Activated naive CD4-positive, alpha-beta T cell treated with anti-CD3 and anti-CD28 coated beads for 36 hours (primary cell): Measurements from ENCODE around the gene SUGP2. TPM values are rescaled to one million over a fixed set of nuclear protein-coding genes. Genes with fewer than 3 reads are reported as not detected.
"Not testable (repeated sequence)": the region's sequence is repeated elsewhere in the genome, so short reads cannot be mapped to it uniquely, and the experiment has no call there.

Experiments
- CTCF ChIA-PET: fragments of 350-600 bp; sonication (Branson Sonifier 250); formaldehyde crosslinking; loops from one replicate; lab custom pipeline; 2021; ENCODE audit warnings: antibody characterized with exemption; lab: Charles Lee
- DNase-seq: peaks from one replicate; pipeline ENCODE4 v3.0.0-alpha.2; 2020
- H3K27ac Mint-ChIP-seq: one replicate; pipeline ENCODE4 v1.8.0; 2021; ENCODE audit warnings: mild to moderate bottlenecking, mixed read lengths
- H3K27me3 Mint-ChIP-seq: one replicate; pipeline ENCODE4 v1.8.0; 2021; ENCODE audit warnings: low read depth, mixed read lengths
- H3K36me3 Mint-ChIP-seq: one replicate; pipeline ENCODE4 v1.8.0; 2021; ENCODE audit warnings: low read depth, mixed read lengths
- H3K4me1 Mint-ChIP-seq: one replicate; pipeline ENCODE4 v1.8.0; 2021; ENCODE audit warnings: low read depth, mixed read lengths
- H3K4me3 Mint-ChIP-seq: one replicate; pipeline ENCODE4 v1.8.0; 2021; ENCODE audit warnings: mild to moderate bottlenecking, moderate library complexity, mixed read lengths
- H3K9me3 Mint-ChIP-seq: one replicate; pipeline ENCODE4 v1.8.0; 2021; ENCODE audit warnings: mixed read lengths
- intact Hi-C: fragments of 100-400 bp; cut with micrococcal nuclease; formaldehyde crosslinking; loops from one replicate; pipeline ENCODE4 v1.15.1; 2023
- total RNA-seq, 2 experiments: library from RNA; stranded (reverse); gene quantifications; one replicate each; pipeline ENCODE4 v1.2.3, GENCODE V29; 2021

The SUGP2 gene
- total RNA-seq, 2 experiments from 2014 or later = 149 to 154 TPM

DNA sequence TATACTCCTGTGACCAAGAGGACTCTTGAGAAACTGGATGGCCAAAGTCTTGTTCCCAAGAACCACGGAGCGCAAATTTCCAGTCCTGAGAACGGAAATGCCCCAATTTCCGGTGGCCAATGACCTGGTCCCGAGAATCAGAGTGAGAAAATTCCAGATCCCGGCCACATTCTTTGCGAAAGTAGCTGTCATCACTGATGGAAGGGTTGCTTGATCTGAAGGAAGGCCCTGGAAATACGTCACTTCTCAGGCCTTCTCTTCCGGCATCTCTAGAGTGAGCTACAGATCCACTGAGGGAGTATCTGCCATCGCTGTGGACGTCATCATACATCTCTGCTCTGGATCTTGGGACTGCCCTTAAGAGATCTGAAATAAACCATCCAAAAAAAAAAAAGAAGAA is 7.5 kb downstream of the SUGP2 start:
- H3K36me3 Mint-ChIP-seq = peaks cover 51% of the 10 kb centered on the region
- intact Hi-C loops = no loop called here
- DNase-seq = no peak
- no peak overlapping the region for H3K27ac Mint-ChIP-seq
- CTCF ChIA-PET = no interaction called here
- H3K4me1 Mint-ChIP-seq = peaks cover 35% of the 10 kb centered on the region
- H3K4me3 Mint-ChIP-seq = no peak overlapping the region
- no peaks in the 10 kb centered on the region for H3K27me3 Mint-ChIP-seq
- H3K9me3 Mint-ChIP-seq = no peaks in the 10 kb centered on the region

DNA sequence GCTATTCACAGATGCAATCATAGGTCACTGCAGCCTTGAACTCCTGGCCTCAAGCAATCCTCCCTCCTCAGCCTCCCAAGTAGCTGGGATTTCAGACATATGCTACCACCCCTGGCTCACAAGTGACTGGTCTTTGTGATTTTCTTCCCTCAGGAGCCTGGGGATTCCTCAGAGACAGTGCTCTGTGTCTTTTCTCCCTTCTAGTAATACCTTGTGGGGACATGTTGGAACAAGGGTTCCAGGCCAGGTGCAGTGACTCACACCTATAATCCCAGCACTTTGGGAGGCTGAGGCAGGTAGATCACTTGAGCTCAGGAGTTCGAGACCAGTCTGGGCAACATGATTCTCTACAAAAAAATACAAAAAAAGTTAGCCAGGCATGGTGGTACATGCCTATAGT is 9.9 kb downstream of the SUGP2 start:
- CTCF ChIA-PET = not testable (repeated sequence)

DNA sequence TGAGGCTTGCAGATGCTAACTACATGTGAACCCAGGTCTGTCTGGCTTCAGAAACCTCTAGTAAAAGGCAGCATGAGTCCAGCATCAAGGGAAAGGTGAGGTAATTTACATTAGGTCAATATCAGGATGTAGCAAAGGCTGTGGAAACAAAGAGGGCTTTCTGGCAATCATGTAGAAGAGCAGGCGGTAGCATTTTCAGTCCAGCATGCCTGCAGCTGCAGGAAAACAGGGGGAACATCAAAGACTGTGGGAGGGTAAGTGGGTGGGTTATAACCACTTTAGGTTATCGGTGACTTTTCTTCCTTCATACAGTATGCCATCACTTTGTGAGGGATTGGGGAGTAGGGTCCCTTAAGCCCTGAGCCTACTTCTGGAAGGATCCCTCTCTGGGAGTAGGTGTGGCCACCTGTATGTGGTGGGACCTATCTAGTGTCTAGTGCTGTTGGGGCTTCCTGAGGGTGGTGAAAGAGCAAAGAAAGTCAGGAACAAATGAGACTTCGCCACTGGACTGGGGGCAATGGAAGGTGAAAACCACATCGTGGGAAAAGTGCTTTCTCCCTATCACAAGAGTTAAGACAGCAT is 10.8 kb downstream of the SUGP2 start:
- H3K27me3 Mint-ChIP-seq = no peaks in the 10 kb centered on the region
- no peaks in the 10 kb centered on the region for H3K9me3 Mint-ChIP-seq
- peaks cover 28% of the 10 kb centered on the region for H3K4me1 Mint-ChIP-seq
- H3K4me3 Mint-ChIP-seq = no peak overlapping the region
- DNase-seq = no peak
- intact Hi-C loops = no loop called here
- no peak overlapping the region for H3K27ac Mint-ChIP-seq
- peaks cover 48% of the 10 kb centered on the region for H3K36me3 Mint-ChIP-seq
- CTCF ChIA-PET = no interaction called here

More for the DNA sequence above, 9.9 kb downstream of the SUGP2 start:
- H3K9me3 Mint-ChIP-seq, intact Hi-C loops, DNase-seq, H3K27me3 Mint-ChIP-seq, H3K4me3 Mint-ChIP-seq, H3K27ac Mint-ChIP-seq: not testable (repeated sequence)
- H3K4me1 Mint-ChIP-seq = peaks cover 29% of the 10 kb centered on the region
- H3K36me3 Mint-ChIP-seq = peaks cover 47% of the 10 kb centered on the region

DNA sequence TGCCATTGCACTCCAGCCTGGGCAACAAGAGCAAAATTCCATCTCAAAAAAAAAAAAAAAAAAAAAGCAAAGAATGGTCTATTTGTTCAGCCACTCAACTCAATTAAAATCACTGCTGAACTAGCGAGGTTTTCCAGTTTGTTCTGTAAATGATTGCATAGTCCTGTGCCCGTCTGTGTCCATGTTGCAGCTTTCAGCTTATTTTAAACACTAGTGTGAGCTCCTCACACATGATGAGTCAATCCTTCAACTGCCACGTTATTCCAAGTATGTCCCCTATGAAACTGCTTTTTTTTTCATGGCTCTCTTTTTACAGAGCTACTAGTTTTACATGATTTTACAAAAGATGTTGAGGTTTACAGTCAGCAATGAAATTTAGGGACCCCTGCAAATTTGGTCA is 12.2 kb downstream of the SUGP2 start:
- no peak overlapping the region for H3K4me3 Mint-ChIP-seq
- H3K9me3 Mint-ChIP-seq = no peaks in the 10 kb centered on the region
- peaks cover 25% of the 10 kb centered on the region for H3K4me1 Mint-ChIP-seq
- H3K27ac Mint-ChIP-seq = no peak overlapping the region
- DNase-seq = no peak
- CTCF ChIA-PET = interaction anchor here (0.6 to 1.0 kb wide), 3 partner anchors 12 to 129 kb away, joined by 3 read pairs; no protein-coding TSS in a partner anchor
- H3K36me3 Mint-ChIP-seq = peaks cover 48% of the 10 kb centered on the region
- no peaks in the 10 kb centered on the region for H3K27me3 Mint-ChIP-seq
- intact Hi-C loops = no loop called here

DNA sequence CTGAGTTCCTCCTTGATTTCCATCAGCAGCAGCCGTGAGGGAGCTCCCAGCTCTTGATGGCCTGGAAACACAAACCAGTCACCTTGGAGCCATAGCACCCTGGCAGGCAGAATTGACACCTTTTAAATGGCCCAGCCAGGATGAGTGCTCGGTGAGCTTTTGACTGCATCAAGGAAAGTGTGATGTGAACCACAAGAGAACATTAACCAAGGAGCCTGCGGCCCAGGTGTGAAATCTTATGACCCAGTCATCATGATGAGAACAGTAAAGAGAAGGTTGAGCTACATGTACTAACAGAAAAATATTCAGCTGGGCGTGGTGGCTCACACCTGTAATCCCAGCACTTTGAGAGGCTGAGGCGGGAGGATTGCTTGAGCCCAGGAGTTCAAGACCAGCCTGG is 22.8 kb downstream of the SUGP2 start:
- Mint-ChIP-seq H3K27ac (no peak overlapping the region), H3K4me3 (no peak overlapping the region), H3K27me3 (no peaks in the 10 kb centered on the region), H3K4me1 (no peaks in the 10 kb centered on the region), H3K9me3 (no peaks in the 10 kb centered on the region), H3K36me3 (peaks cover 33% of the 10 kb centered on the region)
- CTCF ChIA-PET = interaction anchor here (0.6 to 1.1 kb wide), 2 partner anchors 9 to 388 kb away, joined by 3 read pairs; no protein-coding TSS in a partner anchor
- intact Hi-C loops = no loop called here
- no peak for DNase-seq

DNA sequence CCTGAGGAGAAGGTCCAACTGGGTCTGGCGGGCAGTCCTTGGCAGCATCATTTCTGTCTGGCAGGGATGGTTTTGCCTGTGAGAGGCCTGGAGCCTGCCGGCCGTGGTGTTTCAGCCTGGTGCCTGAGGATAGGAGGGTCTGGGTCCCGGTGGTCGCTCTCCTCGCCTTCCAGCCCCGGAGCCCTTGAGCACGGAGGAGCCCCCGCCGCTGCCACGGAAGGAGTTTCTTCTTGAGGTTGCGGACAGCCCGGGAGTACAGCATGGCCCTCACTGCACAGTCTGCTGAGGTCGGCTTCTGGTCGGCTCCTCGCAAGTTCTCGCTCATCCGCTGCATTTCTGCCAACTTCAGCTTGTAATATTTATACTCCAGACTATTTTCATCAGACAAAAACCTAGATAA is 23.4 kb downstream of the SUGP2 start:
- Mint-ChIP-seq H3K9me3 (no peaks in the 10 kb centered on the region), H3K36me3 (peaks cover 36% of the 10 kb centered on the region), H3K4me3 (no peak overlapping the region), H3K27me3 (no peaks in the 10 kb centered on the region), H3K4me1 (no peaks in the 10 kb centered on the region), H3K27ac (no peak overlapping the region)
- no peak for DNase-seq
- intact Hi-C loops = no loop called here
- CTCF ChIA-PET = interaction anchor here (1.1 kb wide), 1 partner anchor 9 kb away, joined by 3 read pairs; no protein-coding TSS in a partner anchor

DNA sequence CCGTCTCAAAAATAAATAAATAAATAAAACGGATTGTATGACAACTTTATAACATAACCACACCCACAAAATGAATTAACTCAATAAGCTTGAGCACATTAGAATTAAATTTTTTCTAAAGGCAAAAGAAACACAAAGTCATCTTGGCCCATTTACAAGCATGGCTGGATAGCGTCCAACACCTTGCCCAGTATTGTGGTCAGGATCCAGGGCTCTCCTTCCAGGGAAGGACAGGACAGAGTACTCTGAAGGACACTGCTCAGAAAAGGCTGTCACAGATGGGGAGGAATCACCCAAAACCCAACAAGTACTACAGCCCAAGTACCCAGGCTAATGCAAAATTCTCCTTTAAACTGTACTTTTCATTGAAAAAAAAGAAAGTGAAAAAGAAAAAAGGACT is 27.1 kb downstream of the SUGP2 start:
- H3K36me3 Mint-ChIP-seq = peaks cover 53% of the 10 kb centered on the region
- no peaks in the 10 kb centered on the region for H3K4me1 Mint-ChIP-seq
- H3K4me3 Mint-ChIP-seq = no peak overlapping the region
- no peak for DNase-seq
- CTCF ChIA-PET = no interaction called here
- no peak overlapping the region for H3K27ac Mint-ChIP-seq
- intact Hi-C loops = no loop called here
- no peaks in the 10 kb centered on the region for H3K9me3 Mint-ChIP-seq
- H3K27me3 Mint-ChIP-seq = no peaks in the 10 kb centered on the region

DNA sequence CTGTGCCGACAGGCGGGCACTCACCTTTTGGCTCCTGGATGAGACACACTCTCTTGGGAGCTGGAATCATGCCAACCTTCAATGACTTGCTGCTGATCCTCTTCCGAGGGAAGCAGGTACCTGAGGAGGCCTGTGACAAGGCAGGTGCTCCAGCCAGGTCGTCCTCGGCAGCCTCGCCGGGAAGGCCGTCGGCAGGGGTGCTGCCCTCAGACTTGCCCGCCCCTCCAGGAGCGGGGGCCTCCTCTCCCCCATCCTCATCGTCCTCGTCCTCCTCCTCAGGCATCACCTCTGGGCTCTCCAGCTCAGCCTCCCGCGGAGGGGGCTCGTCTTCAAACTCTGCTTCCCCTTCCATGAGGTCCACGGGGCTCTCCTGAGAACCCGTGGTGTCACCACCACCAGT is 29.2 kb downstream of the SUGP2 start:
- no peak for DNase-seq
- intact Hi-C loops = no loop called here
- peaks cover 11% of the 10 kb centered on the region for H3K4me1 Mint-ChIP-seq
- H3K27ac Mint-ChIP-seq = no peak overlapping the region
- H3K9me3 Mint-ChIP-seq = no peaks in the 10 kb centered on the region
- no peak overlapping the region for H3K4me3 Mint-ChIP-seq
- H3K27me3 Mint-ChIP-seq = no peaks in the 10 kb centered on the region
- peaks cover 56% of the 10 kb centered on the region for H3K36me3 Mint-ChIP-seq
- CTCF ChIA-PET = interaction anchor here (0.6 kb wide), 1 partner anchor 502 kb away, joined by 3 read pairs; no protein-coding TSS in a partner anchor

DNA sequence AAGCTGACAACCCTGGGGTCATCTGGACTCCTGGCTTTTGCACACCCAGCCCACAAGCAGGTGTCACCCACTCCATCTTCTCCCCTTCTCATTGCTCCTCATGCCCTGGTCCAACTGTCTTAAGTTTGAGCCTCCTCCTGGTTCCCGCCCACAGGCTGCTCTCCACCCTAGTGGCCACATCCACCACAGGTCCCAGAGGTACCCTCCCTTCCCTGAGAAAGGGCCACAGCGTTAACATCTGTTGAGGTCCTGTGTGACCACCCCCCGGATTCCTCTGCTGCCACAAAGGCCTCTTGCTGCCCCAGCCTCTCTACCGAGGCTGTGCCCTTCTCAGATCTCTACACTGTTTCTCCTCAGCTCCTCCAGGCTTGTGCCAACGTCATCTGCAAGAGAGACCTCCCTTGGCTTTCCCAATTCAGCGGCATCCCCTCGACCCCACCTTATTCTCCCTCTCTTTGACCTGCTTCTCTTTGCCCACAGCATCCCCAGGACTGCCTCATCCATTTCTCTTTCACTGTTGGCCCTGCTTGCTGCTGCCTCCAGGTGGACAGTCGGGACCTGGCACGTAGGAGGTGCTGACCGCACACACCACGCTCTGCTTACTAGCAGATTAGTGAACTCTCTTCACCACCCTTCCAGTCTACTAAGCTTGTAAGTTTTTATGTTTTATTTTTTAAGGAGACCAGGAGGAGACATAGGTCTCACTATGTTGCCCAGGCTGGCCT is 33.3 kb downstream of the SUGP2 start:
- Mint-ChIP-seq H3K4me1 (peaks cover 11% of the 10 kb centered on the region), H3K27ac (no peak overlapping the region), H3K36me3 (peaks cover 44% of the 10 kb centered on the region), H3K9me3 (no peaks in the 10 kb centered on the region), H3K4me3 (no peak overlapping the region), H3K27me3 (no peaks in the 10 kb centered on the region)
- no peak for DNase-seq
- intact Hi-C loops = no loop called here
- CTCF ChIA-PET = interaction anchor here (0.6 to 0.7 kb wide), 2 partner anchors 86 to 254 kb away, joined by 3 read pairs; no protein-coding TSS in a partner anchor

DNA sequence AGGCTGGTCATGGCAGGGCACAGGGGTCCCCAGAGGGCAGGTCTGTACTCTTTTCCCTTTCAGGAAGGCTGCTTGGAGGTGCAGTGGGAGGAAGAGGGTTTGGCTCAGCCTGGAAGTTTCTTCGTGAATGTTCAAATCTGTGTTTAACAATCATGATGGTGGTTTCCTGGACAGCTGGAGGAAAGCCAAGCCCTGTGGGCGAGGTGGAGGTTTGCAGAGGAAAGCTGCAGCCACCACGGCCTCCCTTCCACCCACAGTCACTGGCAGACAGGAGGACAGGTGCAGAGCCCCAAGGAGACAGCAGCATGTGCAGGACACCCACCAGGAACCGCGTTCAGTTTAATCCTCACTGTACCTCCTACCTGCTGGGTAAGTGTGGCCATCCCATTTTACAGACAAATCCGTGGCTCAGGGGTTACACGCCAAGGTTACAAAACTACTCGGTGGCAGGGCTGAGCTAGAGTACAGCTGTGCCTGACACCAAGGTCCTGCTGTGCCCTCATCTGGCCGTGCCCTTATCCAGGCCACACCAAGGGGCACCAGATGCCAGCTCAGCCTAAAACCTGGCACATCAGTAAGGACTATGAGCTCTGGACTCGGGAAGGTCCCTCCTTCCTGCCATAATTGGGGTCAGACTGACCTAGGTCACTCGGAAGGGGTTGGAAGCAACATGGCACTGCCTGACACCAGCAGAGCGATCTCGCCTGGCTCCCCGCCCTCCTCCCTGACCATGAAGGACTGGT is 34.1 kb downstream of the SUGP2 start:
- DNase-seq = no peak
- Mint-ChIP-seq H3K9me3 (no peaks in the 10 kb centered on the region), H3K27ac (no peak overlapping the region), H3K4me3 (no peak overlapping the region), H3K4me1 (peaks cover 11% of the 10 kb centered on the region), H3K36me3 (peaks cover 39% of the 10 kb centered on the region), H3K27me3 (no peaks in the 10 kb centered on the region)
- CTCF ChIA-PET = interaction anchor here (0.6 to 0.7 kb wide), 2 partner anchors 29 to 254 kb away, joined by 3 read pairs; no protein-coding TSS in a partner anchor
- intact Hi-C loops = no loop called here

DNA sequence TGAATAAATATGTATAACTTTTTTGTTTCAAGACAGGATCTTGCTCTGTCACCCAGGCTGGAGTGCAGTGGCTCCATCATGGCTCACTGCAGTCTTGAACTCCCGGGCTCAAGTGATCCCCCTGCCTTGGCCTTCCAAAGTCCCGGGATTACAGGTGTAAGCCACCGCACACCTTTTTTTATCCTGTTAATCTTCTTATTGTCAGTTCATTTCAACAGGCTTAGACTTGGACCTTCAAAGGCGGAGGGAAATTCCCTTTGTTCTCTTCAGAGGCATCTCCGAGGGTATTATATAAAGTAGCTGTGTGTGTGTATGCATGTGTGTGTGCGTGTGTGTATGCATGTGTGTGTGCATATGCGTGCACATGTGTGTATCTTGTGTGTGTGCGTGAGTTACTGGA is 35.0 kb downstream of the SUGP2 start:
- no peak for DNase-seq
- CTCF ChIA-PET = interaction anchor here (0.5 to 0.7 kb wide), 2 partner anchors 28 to 141 kb away, joined by 3 to 5 read pairs; no protein-coding TSS in a partner anchor
- H3K27me3 Mint-ChIP-seq = no peaks in the 10 kb centered on the region
- H3K4me3 Mint-ChIP-seq = no peak overlapping the region
- intact Hi-C loops = no loop called here
- peaks cover 40% of the 10 kb centered on the region for H3K36me3 Mint-ChIP-seq
- H3K9me3 Mint-ChIP-seq = no peaks in the 10 kb centered on the region
- H3K27ac Mint-ChIP-seq = no peak overlapping the region
- H3K4me1 Mint-ChIP-seq = peaks cover 11% of the 10 kb centered on the region

DNA sequence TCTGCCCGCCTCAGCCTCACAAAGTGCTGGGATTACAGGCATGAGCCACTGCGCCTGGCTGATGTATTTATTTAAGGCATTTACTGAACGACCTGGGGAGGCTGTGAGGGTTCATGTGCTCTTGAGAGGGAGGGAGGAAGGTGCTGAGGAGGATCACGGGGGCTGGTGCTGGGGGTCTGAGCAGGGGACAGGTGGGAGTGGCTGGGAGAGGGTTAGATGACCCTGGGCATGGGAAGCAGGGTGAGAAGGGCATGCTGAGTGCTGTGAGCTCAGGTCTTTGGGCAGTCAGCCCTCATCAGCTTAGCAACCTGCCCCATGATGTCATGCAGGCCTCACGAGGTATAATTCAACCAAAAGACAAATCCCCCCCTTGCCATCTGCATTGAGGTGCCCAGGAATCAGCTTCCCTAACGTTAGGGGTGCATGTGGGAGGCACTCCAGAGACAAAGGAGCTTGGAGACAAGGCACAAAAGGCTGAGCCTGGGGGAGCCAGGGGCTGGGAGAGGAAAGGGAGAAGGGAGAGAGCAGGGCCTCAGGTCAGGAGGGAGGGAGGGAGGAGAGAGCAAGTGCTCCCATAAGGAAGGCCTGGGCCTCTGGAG is 36.4 kb downstream of the SUGP2 start:
- no peak for DNase-seq
- no peak overlapping the region for H3K4me3 Mint-ChIP-seq
- H3K36me3 Mint-ChIP-seq = peaks cover 35% of the 10 kb centered on the region
- no peaks in the 10 kb centered on the region for H3K9me3 Mint-ChIP-seq
- H3K27ac Mint-ChIP-seq = no peak overlapping the region
- intact Hi-C loops = no loop called here
- no peaks in the 10 kb centered on the region for H3K27me3 Mint-ChIP-seq
- H3K4me1 Mint-ChIP-seq = peaks cover 11% of the 10 kb centered on the region
- CTCF ChIA-PET = interaction anchor here (0.6 to 1.6 kb wide), 3 partner anchors 8 to 102 kb away, joined by 3 to 4 read pairs (median 3); partner anchors contain the start of genes ARMC6 and SUGP2
